WTC11 (cell line): Measurements from ENCODE around the gene FBXL2.

Experiments used
- CBFB ChIP-seq: sonication (generic); formaldehyde crosslinking; IDR thresholded peaks from 2 replicates; pipeline ENCODE4 v1.8.1; 2022; ENCODE audit warnings: mild to moderate bottlenecking, low read depth, missing genetic modification reagents
- CTCF ChIP-seq: fragments of 200-600 bp; IDR thresholded peaks from 2 replicates; pipeline ENCODE4 v1.8.0; 2022; ENCODE audit warnings: antibody characterized with exemption
- EMX1 ChIP-seq: fragments of 250-450 bp; sonication (Bioruptor Pico); IDR thresholded peaks from 2 replicates; pipeline ENCODE4 v1.8.0; 2021; ENCODE audit warnings: mild to moderate bottlenecking
- OVOL2 ChIP-seq: fragments of 250-450 bp; sonication (Bioruptor Pico); IDR thresholded peaks from 2 replicates; pipeline ENCODE4 v1.9.0; 2021; ENCODE audit warnings: mild to moderate bottlenecking, borderline replicate concordance
- TEAD4 ChIP-seq: sonication (generic); formaldehyde crosslinking; IDR thresholded peaks from 2 replicates; pipeline ENCODE4 v1.8.0; 2022; ENCODE audit warnings: mild to moderate bottlenecking, missing genetic modification reagents
- ZNF317 ChIP-seq: sonication (generic); formaldehyde crosslinking; IDR thresholded peaks from 2 replicates; pipeline ENCODE4 v1.8.1; 2023; ENCODE audit warnings: low read depth, mild to moderate bottlenecking, moderate library complexity, missing genetic modification reagents, borderline replicate concordance
- ZNF532 ChIP-seq: fragments of 250-450 bp; sonication (Bioruptor Pico); IDR thresholded peaks from 2 replicates; pipeline ENCODE4 v1.9.0; 2021; ENCODE audit warnings: mild to moderate bottlenecking, borderline replicate concordance
- TF ChIP-seq, protein P1 (sequence below): sonication (generic); formaldehyde crosslinking; IDR thresholded peaks from 2 replicates; pipeline ENCODE4 v1.8.1; 2022; ENCODE audit warnings: mild to moderate bottlenecking, moderate library complexity, missing genetic modification reagents

GRCh38 chr3:33363113-33363800, 86.0 kb downstream of the FBXL2 start:
- TF ChIP-seq OVOL2 (no peak), TEAD4 (CRISPR knock-in tag) (no peak), ZNF532 (CRISPR knock-in tag) (no peak), ZNF317 (CRISPR knock-in tag) (no peak), CBFB (CRISPR knock-in tag) (no peak), CTCF (no peak), EMX1 (CRISPR knock-in tag) (no peak)
- TF ChIP-seq, protein P1, sequence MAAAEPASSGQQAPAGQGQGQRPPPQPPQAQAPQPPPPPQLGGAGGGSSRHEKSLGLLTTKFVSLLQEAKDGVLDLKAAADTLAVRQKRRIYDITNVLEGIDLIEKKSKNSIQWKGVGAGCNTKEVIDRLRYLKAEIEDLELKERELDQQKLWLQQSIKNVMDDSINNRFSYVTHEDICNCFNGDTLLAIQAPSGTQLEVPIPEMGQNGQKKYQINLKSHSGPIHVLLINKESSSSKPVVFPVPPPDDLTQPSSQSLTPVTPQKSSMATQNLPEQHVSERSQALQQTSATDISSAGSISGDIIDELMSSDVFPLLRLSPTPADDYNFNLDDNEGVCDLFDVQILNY (CRISPR knock-in tag) = no peak
